ENCODE results near the gene TEKT2. TPM values are rescaled to one million over a fixed set of nuclear protein-coding genes. Genes with fewer than 3 reads are reported as not detected.

TEKT2 gene
- total RNA-seq, 2 experiments from 2014 or later = not detected

GRCh38 chr1:36089393-36090121 lies 5.7 kb downstream of the TEKT2 start:
- ChIA-PET POLR2A (interaction anchor here (1.0 to 2.7 kb wide), 7 partner anchors 21 to 319 kb away, joined by 3 to 12 read pairs (median 4); partner anchors contain the start of genes AGO1, AGO3, CLSPN and THRAP3), CTCF (interaction anchor here (0.9 to 1.4 kb wide), 5 partner anchors 46 to 206 kb away, joined by 3 to 4 read pairs (median 4); partner anchors contain the start of gene AGO1)
- peak; percentile 40 for DNase-seq
- Mint-ChIP-seq H3K27ac (peak overlapping the region; percentile 85), H3K36me3 (ENCODE audit: low read depth) (peaks cover 37% of the 10 kb centered on the region), H3K4me3 (peak overlapping the region; percentile 94), H3K4me1 (peaks cover 20% of the 10 kb centered on the region), H3K9me3 (no peaks in the 10 kb centered on the region), H3K27me3 (peaks cover 4% of the 10 kb centered on the region)

DNA sequence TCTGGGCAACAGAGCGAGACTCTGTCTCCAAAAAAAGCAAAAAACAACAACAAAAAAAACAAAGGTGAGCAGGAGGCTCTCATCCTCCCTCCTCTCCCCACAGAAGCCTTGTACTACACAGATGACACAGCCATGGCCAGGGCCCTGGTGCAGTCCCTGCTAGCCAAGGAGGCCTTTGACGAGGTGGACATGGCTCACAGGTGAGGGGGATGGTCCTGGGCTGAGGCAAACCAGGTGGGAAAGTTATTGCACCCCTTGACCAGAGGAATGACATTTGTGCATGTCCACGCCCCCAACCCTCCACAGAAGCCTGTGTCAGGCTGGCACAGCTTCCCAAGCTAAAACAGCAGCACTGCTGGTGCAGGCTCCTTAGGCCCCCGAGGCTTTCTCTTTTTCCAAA lies 7.2 kb downstream of the TEKT2 start:
- peaks cover 20% of the 10 kb centered on the region for H3K4me1 Mint-ChIP-seq
- H3K4me3 Mint-ChIP-seq = no peak overlapping the region
- CTCF ChIA-PET = interaction anchor here (0.6 kb wide), 1 partner anchor 9 kb away, joined by 7 read pairs; no protein-coding TSS in a partner anchor
- POLR2A ChIA-PET = interaction anchor here (2.7 kb wide), 1 partner anchor 160 kb away, joined by 12 read pairs; the partner anchor contains the start of gene AGO3
- H3K27me3 Mint-ChIP-seq = no peaks in the 10 kb centered on the region
- no peak for DNase-seq
- peaks cover 39% of the 10 kb centered on the region for H3K36me3 Mint-ChIP-seq (ENCODE audit: low read depth)
- no peak overlapping the region for H3K27ac Mint-ChIP-seq
- no peaks in the 10 kb centered on the region for H3K9me3 Mint-ChIP-seq

- peak overlapping the region; percentile 27 for H3K4me3 Mint-ChIP-seq
- no peak for DNase-seq
- H3K4me1 Mint-ChIP-seq = peaks cover 20% of the 10 kb centered on the region
- H3K27me3 Mint-ChIP-seq = no peaks in the 10 kb centered on the region
- H3K9me3 Mint-ChIP-seq = no peaks in the 10 kb centered on the region
- ChIA-PET CTCF (interaction anchor here (1.8 kb wide), 1 partner anchor 96 kb away, joined by 4 read pairs; no protein-coding TSS in a partner anchor), POLR2A (interaction anchor here (1.5 kb wide), 1 partner anchor 66 kb away, joined by 4 read pairs; no protein-coding TSS in a partner anchor)
- H3K27ac Mint-ChIP-seq = no peak overlapping the region
- peaks cover 39% of the 10 kb centered on the region for H3K36me3 Mint-ChIP-seq (ENCODE audit: low read depth)
Measured at GRCh38 chr1:36091698-36092097, 7.8 kb downstream of the TEKT2 start.

- no peak overlapping the region for H3K27ac Mint-ChIP-seq
- H3K9me3 Mint-ChIP-seq = no peaks in the 10 kb centered on the region
- H3K27me3 Mint-ChIP-seq = no peaks in the 10 kb centered on the region
- peaks cover 39% of the 10 kb centered on the region for H3K36me3 Mint-ChIP-seq (ENCODE audit: low read depth)
- DNase-seq = no peak
- no peak overlapping the region for H3K4me3 Mint-ChIP-seq
- ChIA-PET POLR2A (interaction anchor here (1.5 kb wide), 1 partner anchor 65 kb away, joined by 4 read pairs; no protein-coding TSS in a partner anchor), CTCF (interaction anchor here (1.8 kb wide), 1 partner anchor 95 kb away, joined by 4 read pairs; no protein-coding TSS in a partner anchor)
- H3K4me1 Mint-ChIP-seq = peaks cover 20% of the 10 kb centered on the region
Measured at GRCh38 chr1:36092166-36092797, 8.4 kb downstream of the TEKT2 start.

DNA sequence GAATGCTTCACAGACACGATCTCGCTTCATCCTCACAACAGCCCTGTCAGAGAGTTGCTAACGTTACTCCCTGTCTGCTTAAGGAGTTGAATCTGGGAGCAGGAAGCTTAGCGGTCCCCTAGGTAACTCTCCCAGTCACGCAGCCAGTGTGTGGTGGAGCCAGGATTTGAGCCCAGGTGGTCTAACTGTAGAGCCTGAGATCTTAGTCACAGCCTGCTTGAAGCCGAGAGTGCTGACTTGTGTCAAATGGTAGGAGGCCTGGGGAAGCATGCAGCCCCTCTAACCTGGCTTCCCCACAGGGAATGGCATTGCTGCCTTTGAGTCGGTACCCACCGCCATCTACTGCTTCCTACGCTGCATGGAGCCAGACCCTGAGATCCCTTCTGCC lies 8.9 kb downstream of the TEKT2 start:
- CTCF ChIA-PET = interaction anchor here (1.3 to 1.8 kb wide), 2 partner anchors 42 to 95 kb away, joined by 3 to 4 read pairs; no protein-coding TSS in a partner anchor
- H3K9me3 Mint-ChIP-seq = no peaks in the 10 kb centered on the region
- POLR2A ChIA-PET = interaction anchor here (1.5 kb wide), 1 partner anchor 65 kb away, joined by 4 read pairs; no protein-coding TSS in a partner anchor
- no peak overlapping the region for H3K27ac Mint-ChIP-seq
- no peaks in the 10 kb centered on the region for H3K27me3 Mint-ChIP-seq
- no peak for DNase-seq
- peaks cover 39% of the 10 kb centered on the region for H3K36me3 Mint-ChIP-seq (ENCODE audit: low read depth)
- peaks cover 20% of the 10 kb centered on the region for H3K4me1 Mint-ChIP-seq
- no peak overlapping the region for H3K4me3 Mint-ChIP-seq

GRCh38 chr1:36093226-36093625 lies 9.3 kb downstream of the TEKT2 start:
- Mint-ChIP-seq H3K27ac (no peak overlapping the region), H3K4me3 (no peak overlapping the region), H3K9me3 (no peaks in the 10 kb centered on the region), H3K27me3 (no peaks in the 10 kb centered on the region), H3K4me1 (peaks cover 18% of the 10 kb centered on the region), H3K36me3 (ENCODE audit: low read depth) (peaks cover 39% of the 10 kb centered on the region)
- ChIA-PET CTCF (interaction anchor here (1.3 to 1.8 kb wide), 2 partner anchors 42 to 94 kb away, joined by 3 to 4 read pairs; no protein-coding TSS in a partner anchor), POLR2A (interaction anchor here (0.6 to 1.5 kb wide), 2 partner anchors 64 to 131 kb away, joined by 3 to 4 read pairs; partner anchors contain the start of gene THRAP3)
- no peak for DNase-seq

GRCh38 chr1:36093929-36094328 lies 10.0 kb downstream of the TEKT2 start:
- POLR2A ChIA-PET = interaction anchor here (0.5 to 0.6 kb wide), 2 partner anchors 130 to 146 kb away, joined by 3 read pairs; partner anchors contain the start of gene THRAP3
- peaks cover 39% of the 10 kb centered on the region for H3K36me3 Mint-ChIP-seq (ENCODE audit: low read depth)

DNA sequence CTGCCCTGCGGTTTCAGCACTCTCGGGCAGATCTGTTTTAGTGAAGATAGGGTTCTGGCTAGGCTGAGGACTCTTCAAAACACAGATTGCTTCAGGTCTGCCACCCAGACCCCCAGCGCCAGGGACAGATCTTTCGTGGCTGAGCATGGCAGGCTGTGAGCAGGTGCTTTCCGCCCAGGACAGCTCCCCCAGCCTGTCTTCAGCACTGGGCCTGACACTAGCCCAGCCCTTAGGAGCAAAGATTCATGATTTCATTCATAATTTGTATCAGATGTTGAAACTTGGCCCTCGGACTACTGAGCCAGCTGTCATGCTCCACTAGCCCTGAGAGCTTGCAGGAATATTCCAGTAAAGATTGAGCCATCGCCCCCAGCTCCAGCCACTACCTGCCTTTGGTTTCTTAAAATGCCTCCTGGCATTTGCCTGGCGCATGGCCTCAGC lies 10.7 kb downstream of the TEKT2 start:
- Mint-ChIP-seq H3K36me3 (ENCODE audit: low read depth) (peaks cover 34% of the 10 kb centered on the region), H3K27ac (no peak overlapping the region), H3K4me1 (peaks cover 11% of the 10 kb centered on the region), H3K4me3 (no peak overlapping the region), H3K27me3 (no peaks in the 10 kb centered on the region), H3K9me3 (no peaks in the 10 kb centered on the region)
- no peak for DNase-seq
- CTCF ChIA-PET = interaction anchor here (1.3 to 1.5 kb wide), 2 partner anchors 94 to 191 kb away, joined by 3 to 5 read pairs; no protein-coding TSS in a partner anchor
- POLR2A ChIA-PET = interaction anchor here (2.0 to 2.1 kb wide), 2 partner anchors 40 to 130 kb away, joined by 4 to 5 read pairs; partner anchors contain the start of gene THRAP3

More at GRCh38 chr1:36093929-36094328, 10.0 kb downstream of the TEKT2 start:
- Mint-ChIP-seq H3K27me3 (no peaks in the 10 kb centered on the region), H3K27ac (no peak overlapping the region), H3K9me3 (no peaks in the 10 kb centered on the region), H3K4me3 (no peak overlapping the region), H3K4me1 (peaks cover 16% of the 10 kb centered on the region)
- DNase-seq = no peak
- CTCF ChIA-PET = interaction anchor here (1.3 kb wide), 1 partner anchor 41 kb away, joined by 3 read pairs; no protein-coding TSS in a partner anchor

GRCh38 chr1:36095760-36096405 lies 12.0 kb downstream of the TEKT2 start:
- Mint-ChIP-seq H3K4me3 (no peak overlapping the region), H3K4me1 (peaks cover 11% of the 10 kb centered on the region), H3K9me3 (no peaks in the 10 kb centered on the region), H3K36me3 (ENCODE audit: low read depth) (peaks cover 28% of the 10 kb centered on the region), H3K27me3 (no peaks in the 10 kb centered on the region), H3K27ac (no peak overlapping the region)
- no peak for DNase-seq
- CTCF ChIA-PET = interaction anchor here (0.9 to 2.6 kb wide), 4 partner anchors 38 to 191 kb away, joined by 3 to 13 read pairs (median 4); no protein-coding TSS in a partner anchor
- POLR2A ChIA-PET = interaction anchor here (0.6 to 2.1 kb wide), 4 partner anchors 39 to 227 kb away, joined by 3 to 5 read pairs (median 4); partner anchors contain the start of genes SH3D21 and THRAP3

GRCh38 chr1:36096500-36097432 lies 12.9 kb downstream of the TEKT2 start:
- ChIA-PET POLR2A (interaction anchor here (2.0 to 2.1 kb wide), 2 partner anchors 38 to 128 kb away, joined by 4 to 5 read pairs; partner anchors contain the start of gene THRAP3), CTCF (interaction anchor here (0.6 to 2.6 kb wide), 7 partner anchors 38 to 191 kb away, joined by 3 to 13 read pairs (median 3); partner anchors contain the start of gene TRAPPC3)
- Mint-ChIP-seq H3K36me3 (ENCODE audit: low read depth) (peaks cover 24% of the 10 kb centered on the region), H3K27me3 (no peaks in the 10 kb centered on the region), H3K4me1 (peaks cover 9% of the 10 kb centered on the region), H3K4me3 (no peak overlapping the region), H3K9me3 (no peaks in the 10 kb centered on the region), H3K27ac (peak overlapping the region; percentile 9)
- DNase-seq = no peak

All from activated CD4-positive, alpha-beta memory T cell treated with anti-CD3 and anti-CD28 coated beads, Interleukin-2, amount 10 ng/mL, durations not matched to agents 7 days and 5 days (primary cell).